Peyer's patch (tissue), 4 donors: ENCODE data around the gene MAN2A1.

ENCODE experiments used
- CTCF ChIP-seq, 6 experiments: fragments of 450-650 bp in 4 of 6; fragments of 200-600 bp in 2 of 6; sonication (generic) in 1 of 6; IDR thresholded peaks; one replicate each; pipeline ENCODE4 v1.5.1; 2017 to 2019; ENCODE audit warnings: antibody characterized with exemption in 6 of 6, mild to moderate bottlenecking in 3 of 6, moderate library complexity in 1 of 6
- POLR2A ChIP-seq, 2 donors: fragments of 450-650 bp; IDR thresholded peaks; one replicate each; pipeline ENCODE4 v1.5.1; 2017; ENCODE audit warnings: antibody characterized with exemption in 2 of 2, mild to moderate bottlenecking in 2 of 2, moderate library complexity in 2 of 2

GRCh38 chr5:109876030-109876725, 186.5 kb downstream of the MAN2A1 start:
- no peak for TF ChIP-seq CTCF (IDR thresholded peaks at IDR 0.05)
- TF ChIP-seq POLR2A (IDR thresholded peaks at IDR 0.05) = no peak
